HG02588 (cell line): Measurements from ENCODE around the gene CD4.
A peak's percentile ranks its signal among the peaks of the same experiment; 100 is the strongest.

Source experiments
- ATAC-seq: cut with Tn5 transposase; IDR thresholded peaks from one replicate; pipeline ENCODE4 v1.9.1; 2021; ENCODE audit warnings: mild to moderate bottlenecking, moderate library complexity; ENCODE audit not compliant: unreplicated experiment

CD4 gene

GRCh38 chr12:6765048-6765633 lies 24.2 kb upstream of the CD4 start:
- no peak for ATAC-seq

- peak; percentile 29 for ATAC-seq
Measured at GRCh38 chr12:6765634-6766581, 23.4 kb upstream of the CD4 start, which contains the start of gene PTMS. TSS of gene PTMS (plus strand) at chr12:6766363. CDS start at chr12:6766706, 343 bp downstream.

GRCh38 chr12:6766651-6767349 lies 22.5 kb upstream of the CD4 start:
- ATAC-seq = peak; percentile 55

- no peak for ATAC-seq
Measured at GRCh38 chr12:6767353-6768319, 21.7 kb upstream of the CD4 start.

- ATAC-seq = no peak
Measured at GRCh38 chr12:6768437-6768914, 20.9 kb upstream of the CD4 start.

GRCh38 chr12:6768990-6769389 lies 20.3 kb upstream of the CD4 start:
- no peak for ATAC-seq

- ATAC-seq = no peak
Measured at GRCh38 chr12:6769666-6770065, 19.7 kb upstream of the CD4 start.

- no peak for ATAC-seq
Measured at GRCh38 chr12:6770094-6770493, 19.2 kb upstream of the CD4 start.

- ATAC-seq = no peak
Measured at GRCh38 chr12:6770600-6770999, 18.7 kb upstream of the CD4 start.

- no peak for ATAC-seq
Measured at GRCh38 chr12:6771091-6771495, 18.2 kb upstream of the CD4 start.

- no peak for ATAC-seq
Measured at GRCh38 chr12:6771509-6772330, 17.6 kb upstream of the CD4 start.

- ATAC-seq = no peak
Measured at GRCh38 chr12:6772331-6772695, 17.0 kb upstream of the CD4 start, which contains the start of gene LAG3. TSS of gene LAG3 (plus strand) at chr12:6772520. CDS start at chr12:6772853, 333 bp downstream.

GRCh38 chr12:6772726-6773589 lies 16.4 kb upstream of the CD4 start:
- ATAC-seq = no peak

- no peak for ATAC-seq
Measured at GRCh38 chr12:6773590-6774351, 15.6 kb upstream of the CD4 start.

- ATAC-seq = no peak
Measured at GRCh38 chr12:6774499-6775062, 14.7 kb upstream of the CD4 start.

- ATAC-seq = no peak
Measured at GRCh38 chr12:6775185-6776174, 13.8 kb upstream of the CD4 start.
